Measurements from ENCODE around the gene WRAP73.

GRCh38 chr1:3673381-3674099 lies 23.6 kb upstream of the WRAP73 start:
- TF ChIP-seq POLR2A (IDR thresholded peaks at IDR 0.05) (no peak), CTCF (IDR thresholded peaks at IDR 0.05) (no peak)
